ENCODE data around the gene HAND1.

The HAND1 gene

DNA sequence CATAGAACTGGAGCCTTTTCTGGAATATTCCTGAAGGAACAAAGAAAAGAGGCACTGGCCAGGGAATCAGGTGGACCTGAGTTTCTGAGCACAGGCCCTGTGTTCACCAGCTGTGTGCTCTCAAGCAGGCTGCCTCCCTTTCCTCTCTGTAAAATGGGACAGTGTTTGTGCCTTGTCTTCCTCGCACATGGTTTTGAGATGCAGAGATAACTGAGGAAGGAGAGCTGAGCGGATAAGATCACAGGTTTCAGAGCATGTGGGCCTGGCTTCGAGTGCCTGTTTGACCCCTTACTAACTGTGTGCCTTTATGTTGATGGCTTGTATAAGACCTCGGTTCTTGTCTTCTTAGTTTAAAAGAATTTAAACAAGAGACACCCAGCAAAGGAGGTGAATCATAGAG lies 46.2 kb upstream of the HAND1 start:
- H3K4me3 ChIP-seq (replicated peaks; ENCODE audit: insufficient read depth, low read length): no peak overlapping the region
- no peak for DNase-seq (ENCODE audit: low read depth in 1 of 2, low spot score in 1 of 2)
- TF ChIP-seq, protein P1, sequence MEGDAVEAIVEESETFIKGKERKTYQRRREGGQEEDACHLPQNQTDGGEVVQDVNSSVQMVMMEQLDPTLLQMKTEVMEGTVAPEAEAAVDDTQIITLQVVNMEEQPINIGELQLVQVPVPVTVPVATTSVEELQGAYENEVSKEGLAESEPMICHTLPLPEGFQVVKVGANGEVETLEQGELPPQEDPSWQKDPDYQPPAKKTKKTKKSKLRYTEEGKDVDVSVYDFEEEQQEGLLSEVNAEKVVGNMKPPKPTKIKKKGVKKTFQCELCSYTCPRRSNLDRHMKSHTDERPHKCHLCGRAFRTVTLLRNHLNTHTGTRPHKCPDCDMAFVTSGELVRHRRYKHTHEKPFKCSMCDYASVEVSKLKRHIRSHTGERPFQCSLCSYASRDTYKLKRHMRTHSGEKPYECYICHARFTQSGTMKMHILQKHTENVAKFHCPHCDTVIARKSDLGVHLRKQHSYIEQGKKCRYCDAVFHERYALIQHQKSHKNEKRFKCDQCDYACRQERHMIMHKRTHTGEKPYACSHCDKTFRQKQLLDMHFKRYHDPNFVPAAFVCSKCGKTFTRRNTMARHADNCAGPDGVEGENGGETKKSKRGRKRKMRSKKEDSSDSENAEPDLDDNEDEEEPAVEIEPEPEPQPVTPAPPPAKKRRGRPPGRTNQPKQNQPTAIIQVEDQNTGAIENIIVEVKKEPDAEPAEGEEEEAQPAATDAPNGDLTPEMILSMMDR (IDR thresholded peaks at IDR 0.05; ENCODE audit: insufficient read depth, low read length): no peak
- no peak for TF ChIP-seq GABPA (IDR thresholded peaks at IDR 0.05; ENCODE audit: low read depth)
- TF ChIP-seq, protein P2, sequence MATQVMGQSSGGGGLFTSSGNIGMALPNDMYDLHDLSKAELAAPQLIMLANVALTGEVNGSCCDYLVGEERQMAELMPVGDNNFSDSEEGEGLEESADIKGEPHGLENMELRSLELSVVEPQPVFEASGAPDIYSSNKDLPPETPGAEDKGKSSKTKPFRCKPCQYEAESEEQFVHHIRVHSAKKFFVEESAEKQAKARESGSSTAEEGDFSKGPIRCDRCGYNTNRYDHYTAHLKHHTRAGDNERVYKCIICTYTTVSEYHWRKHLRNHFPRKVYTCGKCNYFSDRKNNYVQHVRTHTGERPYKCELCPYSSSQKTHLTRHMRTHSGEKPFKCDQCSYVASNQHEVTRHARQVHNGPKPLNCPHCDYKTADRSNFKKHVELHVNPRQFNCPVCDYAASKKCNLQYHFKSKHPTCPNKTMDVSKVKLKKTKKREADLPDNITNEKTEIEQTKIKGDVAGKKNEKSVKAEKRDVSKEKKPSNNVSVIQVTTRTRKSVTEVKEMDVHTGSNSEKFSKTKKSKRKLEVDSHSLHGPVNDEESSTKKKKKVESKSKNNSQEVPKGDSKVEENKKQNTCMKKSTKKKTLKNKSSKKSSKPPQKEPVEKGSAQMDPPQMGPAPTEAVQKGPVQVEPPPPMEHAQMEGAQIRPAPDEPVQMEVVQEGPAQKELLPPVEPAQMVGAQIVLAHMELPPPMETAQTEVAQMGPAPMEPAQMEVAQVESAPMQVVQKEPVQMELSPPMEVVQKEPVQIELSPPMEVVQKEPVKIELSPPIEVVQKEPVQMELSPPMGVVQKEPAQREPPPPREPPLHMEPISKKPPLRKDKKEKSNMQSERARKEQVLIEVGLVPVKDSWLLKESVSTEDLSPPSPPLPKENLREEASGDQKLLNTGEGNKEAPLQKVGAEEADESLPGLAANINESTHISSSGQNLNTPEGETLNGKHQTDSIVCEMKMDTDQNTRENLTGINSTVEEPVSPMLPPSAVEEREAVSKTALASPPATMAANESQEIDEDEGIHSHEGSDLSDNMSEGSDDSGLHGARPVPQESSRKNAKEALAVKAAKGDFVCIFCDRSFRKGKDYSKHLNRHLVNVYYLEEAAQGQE (IDR thresholded peaks at IDR 0.05; ENCODE audit: insufficient replicate concordance, low read depth): no peak
- TF ChIP-seq POLR2AphosphoS5 (IDR thresholded peaks at IDR 0.05; ENCODE audit: low read depth): no peak
- no peak for TF ChIP-seq SPI1 (IDR thresholded peaks at IDR 0.05; ENCODE audit: borderline replicate concordance, low read depth)
- peaks cover 2% of the 10 kb centered on the region for H3K27me3 ChIP-seq (ENCODE audit: insufficient read depth, poor library complexity, severe bottlenecking)
- H3K27ac ChIP-seq (replicated peaks): no peak overlapping the region

DNA sequence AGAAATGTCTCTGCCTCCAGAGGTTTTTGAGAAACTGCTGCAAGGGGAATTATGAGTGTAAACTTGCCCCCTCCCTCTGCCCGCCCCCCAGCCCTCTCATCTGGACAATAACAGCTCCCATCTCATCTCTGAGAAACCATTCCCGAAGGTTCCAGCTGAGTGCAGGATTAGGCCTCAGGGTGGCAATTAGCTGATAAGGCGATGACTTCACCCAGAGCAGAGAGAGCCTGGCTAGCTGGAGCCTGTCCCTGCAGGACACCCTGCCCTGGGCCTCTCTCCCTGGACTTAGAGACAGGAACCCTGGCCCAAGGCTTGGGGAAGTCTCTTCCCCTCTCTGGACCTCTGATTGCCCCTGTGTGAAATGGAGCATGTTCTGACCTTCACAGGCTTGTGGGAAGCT lies 45.7 kb upstream of the HAND1 start:
- no peak overlapping the region for H3K4me3 ChIP-seq (replicated peaks; ENCODE audit: insufficient read depth, low read length)
- no peak for DNase-seq (ENCODE audit: low read depth in 1 of 2, low spot score in 1 of 2)
- TF ChIP-seq SPI1 (IDR thresholded peaks at IDR 0.05; ENCODE audit: borderline replicate concordance, low read depth) (no peak), GABPA (IDR thresholded peaks at IDR 0.05; ENCODE audit: low read depth) (no peak), POLR2AphosphoS5 (IDR thresholded peaks at IDR 0.05; ENCODE audit: low read depth) (no peak)
- TF ChIP-seq, protein P2 (IDR thresholded peaks at IDR 0.05; ENCODE audit: insufficient replicate concordance, low read depth): no peak
- TF ChIP-seq, protein P1 (IDR thresholded peaks at IDR 0.05; ENCODE audit: insufficient read depth, low read length): no peak
- no peak overlapping the region for H3K27ac ChIP-seq (replicated peaks)
- H3K27me3 ChIP-seq (ENCODE audit: insufficient read depth, poor library complexity, severe bottlenecking): peaks cover 2% of the 10 kb centered on the region

DNA sequence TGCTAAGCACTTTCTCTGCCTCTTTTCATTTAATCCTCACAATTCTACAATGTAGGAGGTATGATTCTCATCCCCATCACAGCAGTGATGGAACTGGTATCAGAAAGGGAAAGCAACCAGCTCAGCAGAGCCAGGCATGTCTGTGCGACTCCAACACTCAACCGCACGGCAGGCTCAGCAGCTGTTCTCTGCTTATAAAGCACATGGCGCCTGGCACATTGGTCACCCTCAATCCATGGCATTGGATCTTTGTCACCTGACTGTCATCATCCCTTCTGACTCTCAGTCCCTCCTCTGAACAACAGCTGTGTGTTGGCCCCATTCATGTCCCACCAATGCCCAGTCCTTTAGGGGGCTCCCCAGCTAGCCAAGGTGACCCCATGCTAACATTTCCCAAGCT lies 45.1 kb upstream of the HAND1 start:
- no peak overlapping the region for H3K27ac ChIP-seq (replicated peaks)
- H3K4me3 ChIP-seq (replicated peaks; ENCODE audit: insufficient read depth, low read length): no peak overlapping the region
- no peak for TF ChIP-seq GABPA (IDR thresholded peaks at IDR 0.05; ENCODE audit: low read depth)

DNA sequence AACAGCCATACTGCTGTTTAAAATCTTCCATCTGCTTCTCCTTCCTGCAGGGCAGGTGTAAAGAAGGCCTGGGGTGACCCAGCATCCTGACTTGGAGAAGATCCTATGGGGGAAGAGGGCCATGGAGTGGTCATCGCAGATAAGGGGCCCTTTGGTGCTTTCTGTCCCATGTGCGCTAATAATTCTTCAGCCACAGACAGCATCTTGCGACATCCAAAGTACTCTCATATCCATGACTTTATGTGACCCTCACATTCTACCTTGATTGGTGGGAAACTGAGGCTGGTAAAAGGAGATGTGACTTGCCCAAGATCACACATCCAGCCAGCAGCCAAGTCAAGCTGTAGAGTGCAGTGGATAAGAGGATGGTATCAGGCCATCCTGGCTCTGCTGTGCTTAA lies 44.3 kb upstream of the HAND1 start:
- no peak for DNase-seq (ENCODE audit: low read depth in 1 of 2, low spot score in 1 of 2)
- Histone ChIP-seq H3K27me3 (ENCODE audit: insufficient read depth, poor library complexity, severe bottlenecking) (peaks cover 2% of the 10 kb centered on the region), H3K27ac (replicated peaks) (no peak overlapping the region), H3K4me3 (replicated peaks; ENCODE audit: insufficient read depth, low read length) (no peak overlapping the region)
- TF ChIP-seq SPI1 (IDR thresholded peaks at IDR 0.05; ENCODE audit: borderline replicate concordance, low read depth) (no peak), GABPA (IDR thresholded peaks at IDR 0.05; ENCODE audit: low read depth) (no peak), POLR2AphosphoS5 (IDR thresholded peaks at IDR 0.05; ENCODE audit: low read depth) (no peak)
- TF ChIP-seq, protein P2 (IDR thresholded peaks at IDR 0.05; ENCODE audit: insufficient replicate concordance, low read depth): no peak
- TF ChIP-seq, protein P1 (IDR thresholded peaks at IDR 0.05; ENCODE audit: insufficient read depth, low read length): no peak

More for the DNA sequence above, 45.1 kb upstream of the HAND1 start:
- no peak for DNase-seq (ENCODE audit: low read depth in 1 of 2, low spot score in 1 of 2)
- H3K27me3 ChIP-seq (ENCODE audit: insufficient read depth, poor library complexity, severe bottlenecking): peaks cover 2% of the 10 kb centered on the region

Data from HL-60 (cell line).